CD4-positive, alpha-beta T cell treated with Interleukin-1 beta for 1 hour (primary cell): ENCODE data around the gene OTOA.
"Not testable (repeated sequence)": the region's sequence is repeated elsewhere in the genome, so short reads cannot be mapped to it uniquely, and the experiment has no call there.

ENCODE experiments used
- DNase-seq, 2 donors: peaks; one replicate each; pipeline ENCODE4 v3.0.0-alpha.2; 2020 to 2022

OTOA gene

GRCh38 chr16:21663889-21664647 lies at the start of gene OTOA:
OTOA (plus strand) TSS chr16:21663968; CDS start chr16:21678515, 14,547 bp downstream.
- peak in 1 of 2 donors; percentile 19 for DNase-seq

- no peak for DNase-seq
Observed at GRCh38 chr16:21614896-21615295, 48.9 kb upstream of the OTOA start.

- DNase-seq = no peak
Observed at GRCh38 chr16:21617607-21618006, 46.2 kb upstream of the OTOA start.

- DNase-seq = no peak
Observed at GRCh38 chr16:21618281-21618680, 45.5 kb upstream of the OTOA start.

- no peak for DNase-seq
Observed at GRCh38 chr16:21619765-21620425, 43.9 kb upstream of the OTOA start.

GRCh38 chr16:21620592-21620991 lies 43.2 kb upstream of the OTOA start:
- no peak for DNase-seq

- no peak for DNase-seq
Observed at GRCh38 chr16:21622545-21622944, 41.2 kb upstream of the OTOA start.

- DNase-seq = no peak
Observed at GRCh38 chr16:21625026-21625425, 38.7 kb upstream of the OTOA start.

GRCh38 chr16:21626659-21627277 lies 37.0 kb upstream of the OTOA start:
- DNase-seq = peak; percentile 39 to 59

- no peak for DNase-seq
Observed at GRCh38 chr16:21628121-21628726, 35.5 kb upstream of the OTOA start.

GRCh38 chr16:21628772-21629171 lies 35.0 kb upstream of the OTOA start:
- no peak for DNase-seq

GRCh38 chr16:21629616-21630539 lies 33.9 kb upstream of the OTOA start:
- not testable (repeated sequence) for DNase-seq

- not testable (repeated sequence) for DNase-seq
Observed at GRCh38 chr16:21630866-21631265, 32.9 kb upstream of the OTOA start.

- not testable (repeated sequence) for DNase-seq
Observed at GRCh38 chr16:21631376-21631775, 32.4 kb upstream of the OTOA start.

- peak in 1 of 2 donors; percentile 56 for DNase-seq
Observed at GRCh38 chr16:21631951-21632575, 31.7 kb upstream of the OTOA start.

GRCh38 chr16:21634216-21634615 lies 29.6 kb upstream of the OTOA start:
- no peak for DNase-seq

- DNase-seq = not testable (repeated sequence)
Observed at GRCh38 chr16:21635694-21636093, 28.1 kb upstream of the OTOA start.

- no peak for DNase-seq
Observed at GRCh38 chr16:21637032-21637968, 26.5 kb upstream of the OTOA start.

- DNase-seq = no peak
Observed at GRCh38 chr16:21638573-21638975, 25.2 kb upstream of the OTOA start.

GRCh38 chr16:21639493-21639892 lies 24.3 kb upstream of the OTOA start:
- DNase-seq = no peak

GRCh38 chr16:21641916-21642315 lies 21.9 kb upstream of the OTOA start:
- no peak for DNase-seq
